ENCODE results near the gene RBM33.

DNA sequence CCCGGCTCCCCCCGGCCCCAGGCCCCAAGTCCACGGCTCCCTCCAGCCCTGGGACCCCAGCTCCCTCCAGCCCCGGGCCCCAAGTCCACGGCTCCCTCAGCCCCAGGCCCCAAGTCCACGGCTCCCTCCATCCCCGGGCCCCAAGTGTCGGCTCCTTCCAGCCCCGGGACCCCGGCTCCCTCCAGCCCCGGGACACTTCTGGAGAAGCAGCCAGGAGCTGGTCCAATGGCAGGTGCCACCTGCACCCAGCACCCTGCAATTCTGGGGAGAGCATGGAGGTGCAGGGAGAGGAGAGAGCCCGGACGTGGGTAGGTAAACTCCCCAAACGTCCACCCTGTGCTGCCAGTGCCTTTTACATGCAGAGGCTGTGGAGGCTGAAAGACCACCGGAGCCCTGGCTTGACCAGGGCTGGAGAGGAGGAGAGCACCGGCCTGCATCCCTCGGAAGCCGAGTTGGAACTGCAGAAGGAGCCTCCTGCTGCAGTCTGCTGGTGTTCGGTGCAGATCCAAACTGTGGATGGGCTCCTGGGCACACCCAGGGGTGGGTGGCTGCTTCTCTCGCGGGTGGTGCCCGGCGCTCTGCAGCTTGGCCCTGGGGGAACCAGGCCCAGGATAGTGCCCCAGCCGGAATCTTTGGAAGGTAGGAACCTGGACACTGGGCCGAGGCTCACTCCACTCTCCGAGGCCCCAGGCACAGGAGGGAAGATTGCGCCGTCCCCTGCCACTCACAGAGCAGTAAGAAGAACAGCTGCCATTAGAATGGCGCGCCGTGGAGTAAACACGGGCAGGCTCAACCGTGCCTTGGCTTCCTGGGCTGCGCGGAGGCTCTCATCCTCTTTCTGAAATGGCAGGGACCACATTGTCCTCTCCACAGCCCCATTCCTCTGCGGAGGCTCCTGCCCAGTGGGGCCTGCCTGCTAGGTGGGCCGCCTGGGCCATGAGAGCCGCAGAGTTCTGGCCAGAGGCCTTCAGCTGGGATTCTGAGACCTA lies 153.1 kb downstream of the RBM33 start:
- TF ChIP-seq, protein P1, sequence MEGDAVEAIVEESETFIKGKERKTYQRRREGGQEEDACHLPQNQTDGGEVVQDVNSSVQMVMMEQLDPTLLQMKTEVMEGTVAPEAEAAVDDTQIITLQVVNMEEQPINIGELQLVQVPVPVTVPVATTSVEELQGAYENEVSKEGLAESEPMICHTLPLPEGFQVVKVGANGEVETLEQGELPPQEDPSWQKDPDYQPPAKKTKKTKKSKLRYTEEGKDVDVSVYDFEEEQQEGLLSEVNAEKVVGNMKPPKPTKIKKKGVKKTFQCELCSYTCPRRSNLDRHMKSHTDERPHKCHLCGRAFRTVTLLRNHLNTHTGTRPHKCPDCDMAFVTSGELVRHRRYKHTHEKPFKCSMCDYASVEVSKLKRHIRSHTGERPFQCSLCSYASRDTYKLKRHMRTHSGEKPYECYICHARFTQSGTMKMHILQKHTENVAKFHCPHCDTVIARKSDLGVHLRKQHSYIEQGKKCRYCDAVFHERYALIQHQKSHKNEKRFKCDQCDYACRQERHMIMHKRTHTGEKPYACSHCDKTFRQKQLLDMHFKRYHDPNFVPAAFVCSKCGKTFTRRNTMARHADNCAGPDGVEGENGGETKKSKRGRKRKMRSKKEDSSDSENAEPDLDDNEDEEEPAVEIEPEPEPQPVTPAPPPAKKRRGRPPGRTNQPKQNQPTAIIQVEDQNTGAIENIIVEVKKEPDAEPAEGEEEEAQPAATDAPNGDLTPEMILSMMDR (IDR thresholded peaks at IDR 0.05), result no peak
- TF ChIP-seq POLR2A (IDR thresholded peaks at IDR 0.05; ENCODE audit: low read depth), result no peak
- no peak for TF ChIP-seq EP300 (IDR thresholded peaks at IDR 0.05)

Data from esophagus muscularis mucosa (tissue), 4 donors.